HG02943 (cell line): ENCODE measurements around the gene GTPBP8.
"Not testable (repeated sequence)": the region's sequence is repeated elsewhere in the genome, so short reads cannot be mapped to it uniquely, and the experiment has no call there.

ENCODE experiments used
- ATAC-seq: cut with Tn5 transposase; IDR thresholded peaks from one replicate; pipeline ENCODE4 v1.9.1; 2021; ENCODE audit warnings: mild to moderate bottlenecking, low read depth, moderate library complexity; ENCODE audit not compliant: unreplicated experiment

Gene GTPBP8

DNA sequence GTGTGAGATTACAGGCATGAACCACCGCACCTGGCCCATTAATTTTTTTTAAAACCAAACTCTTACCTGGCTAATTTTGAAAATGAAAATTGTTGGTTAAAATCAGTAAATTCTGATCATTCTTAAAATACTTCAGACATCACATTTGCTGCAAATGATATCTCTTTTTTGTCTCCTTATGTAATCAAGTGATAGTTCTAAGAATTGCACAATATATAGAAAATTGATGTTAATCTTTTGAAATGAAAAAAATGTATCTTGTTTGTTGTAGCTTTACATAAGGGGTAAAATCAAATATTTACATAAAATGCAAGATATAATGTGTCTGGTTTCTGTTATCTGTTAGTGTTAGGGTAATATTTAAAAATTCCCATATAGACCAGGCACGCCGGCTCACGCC, 5.0 kb downstream of the GTPBP8 start:
- ATAC-seq: no peak

DNA sequence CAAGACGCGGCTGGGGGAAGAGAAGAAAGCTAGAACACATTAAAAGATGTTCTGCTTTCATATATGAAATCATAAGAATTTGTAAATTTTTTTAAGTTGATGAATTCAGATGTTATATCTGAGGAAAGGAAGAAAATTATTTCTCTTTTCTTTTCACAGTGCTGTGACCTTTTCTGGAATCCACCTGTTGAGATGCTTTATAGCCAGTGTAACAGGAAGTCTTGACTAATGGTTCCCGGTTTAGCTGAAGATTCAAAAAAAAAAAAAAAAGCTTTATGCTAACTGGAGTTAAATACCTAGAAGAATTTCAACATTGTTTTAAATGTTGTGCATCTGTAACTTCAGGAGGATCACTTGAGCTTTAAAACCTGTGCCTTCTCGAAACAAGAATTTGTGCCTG, 9.9 kb downstream of the GTPBP8 start:
- no peak for ATAC-seq

DNA sequence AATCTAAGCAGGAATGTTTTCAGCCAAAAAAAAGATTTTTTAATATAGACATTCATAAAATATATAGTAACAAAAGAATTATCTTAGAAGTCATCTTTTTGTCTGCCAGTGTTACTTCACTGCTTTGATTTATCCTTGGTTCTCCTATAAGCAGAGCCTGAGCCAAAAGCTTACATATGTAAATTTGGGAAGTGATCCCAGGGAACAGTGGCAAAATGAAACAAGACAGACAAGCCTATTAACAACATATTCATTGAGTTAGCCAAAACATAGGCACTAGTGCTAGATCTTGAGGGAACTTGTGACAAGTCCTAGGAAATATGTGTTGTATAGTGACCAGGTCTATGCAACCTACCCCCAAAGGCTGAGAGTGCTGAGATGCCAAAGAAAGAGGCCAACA, 11.3 kb downstream of the GTPBP8 start:
- ATAC-seq: no peak

DNA sequence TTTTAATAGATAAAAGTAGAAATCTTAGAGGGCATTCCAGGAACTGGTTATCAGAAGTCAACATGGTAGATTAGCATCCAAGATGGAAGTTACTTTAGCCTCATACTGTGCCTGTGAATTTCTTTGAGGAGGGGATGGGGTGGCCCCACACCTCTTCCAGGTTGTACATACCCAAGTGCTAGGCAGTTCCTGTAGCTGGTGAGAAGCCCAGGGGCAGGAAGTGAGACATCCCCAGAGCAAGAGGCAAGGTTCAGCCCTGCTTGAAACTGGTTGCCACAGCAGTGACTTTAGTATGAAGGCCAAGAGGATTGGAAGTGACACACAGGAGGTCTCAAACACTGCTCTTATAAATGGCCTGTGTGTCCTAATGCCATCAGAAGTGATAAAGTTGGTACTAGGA, 11.9 kb downstream of the GTPBP8 start:
- no peak for ATAC-seq

DNA sequence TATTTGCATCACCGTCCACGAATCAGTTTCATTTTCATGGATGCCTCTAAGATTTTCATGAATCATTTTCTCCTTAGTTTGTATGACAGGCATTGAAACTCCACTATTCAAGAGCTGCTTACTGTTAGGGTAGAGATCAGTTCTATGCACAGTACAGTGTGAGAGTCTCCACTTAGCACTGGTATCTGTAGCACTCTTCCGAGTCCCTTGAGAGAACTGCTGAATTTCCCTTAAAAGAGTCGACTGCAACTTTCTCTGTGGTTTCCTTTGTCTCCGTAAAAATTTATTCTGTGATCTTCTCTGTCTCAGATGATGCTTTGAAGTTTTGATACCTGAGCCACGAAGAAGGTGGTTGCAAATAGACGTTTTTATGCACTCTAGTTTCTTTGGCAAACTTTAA, 14.8 kb downstream of the GTPBP8 start:
- ATAC-seq: no peak

DNA sequence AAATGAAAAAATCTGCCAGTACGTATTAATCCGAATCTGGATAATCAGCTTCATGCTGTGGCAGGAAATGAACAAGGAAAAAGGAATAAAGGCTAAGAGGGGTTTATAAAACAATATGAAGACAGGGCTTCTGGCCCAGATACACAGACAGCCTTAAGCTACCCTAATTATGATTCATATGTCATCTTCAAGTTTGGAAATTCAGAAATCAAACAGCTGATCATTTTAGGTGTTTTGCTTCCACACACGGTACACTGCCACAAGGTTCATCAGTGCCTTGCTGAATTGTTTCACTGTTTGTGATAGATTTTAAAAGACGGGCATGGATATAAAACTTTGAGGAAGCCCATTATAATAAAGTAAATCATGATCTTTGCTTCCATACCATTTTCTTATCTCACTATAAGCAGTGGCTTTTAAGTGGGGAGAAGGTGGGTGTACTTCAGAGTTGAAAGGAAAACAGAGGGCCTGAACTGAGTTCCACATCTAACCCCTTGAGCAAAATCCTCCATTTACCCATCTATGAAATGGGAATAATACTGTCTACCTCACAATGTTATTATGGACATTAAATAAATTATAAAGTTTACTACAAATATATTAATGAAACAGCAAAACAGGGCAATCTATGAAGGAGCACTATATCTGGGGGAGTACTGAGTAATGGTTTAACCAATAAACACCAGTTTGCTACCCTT, 15.7 kb downstream of the GTPBP8 start:
- ATAC-seq: no peak

DNA sequence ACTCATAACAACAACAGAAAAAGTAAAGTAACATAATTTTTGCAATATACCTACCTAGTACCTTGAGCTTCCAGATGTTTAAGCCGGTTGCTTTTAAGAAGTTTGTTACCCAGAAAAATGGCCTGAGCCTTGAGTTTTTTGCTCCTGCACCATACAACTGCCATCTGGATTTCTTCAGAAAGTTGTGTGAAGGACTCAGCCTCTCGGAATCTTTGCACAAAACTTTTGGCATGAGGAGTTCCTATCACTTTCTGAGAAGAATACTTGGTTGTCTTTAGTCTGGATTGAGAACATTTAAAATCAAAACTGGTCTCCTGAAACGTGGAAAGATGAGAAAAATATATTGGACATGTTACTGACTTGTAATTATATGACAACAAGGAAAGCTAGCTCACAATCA, 17.3 kb downstream of the GTPBP8 start:
- no peak for ATAC-seq

DNA sequence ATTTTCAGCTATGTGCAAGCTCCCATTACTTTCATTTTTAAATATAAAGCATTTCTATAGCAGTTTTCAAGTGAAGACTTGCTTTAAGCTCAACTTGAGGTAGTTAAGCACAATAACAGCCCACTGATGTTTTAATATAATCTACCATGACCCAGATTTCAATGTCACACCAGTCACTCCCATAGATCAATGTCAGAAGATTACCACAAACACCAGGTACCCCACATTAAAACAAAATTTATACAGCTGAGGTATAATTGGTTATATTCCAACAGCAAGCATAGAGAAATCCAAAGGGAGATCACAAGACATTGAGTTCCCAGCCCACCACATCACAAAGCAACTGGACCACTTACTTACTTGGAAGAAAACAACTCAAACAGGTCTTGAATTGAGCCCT, 22.8 kb downstream of the GTPBP8 start:
- no peak for ATAC-seq

DNA sequence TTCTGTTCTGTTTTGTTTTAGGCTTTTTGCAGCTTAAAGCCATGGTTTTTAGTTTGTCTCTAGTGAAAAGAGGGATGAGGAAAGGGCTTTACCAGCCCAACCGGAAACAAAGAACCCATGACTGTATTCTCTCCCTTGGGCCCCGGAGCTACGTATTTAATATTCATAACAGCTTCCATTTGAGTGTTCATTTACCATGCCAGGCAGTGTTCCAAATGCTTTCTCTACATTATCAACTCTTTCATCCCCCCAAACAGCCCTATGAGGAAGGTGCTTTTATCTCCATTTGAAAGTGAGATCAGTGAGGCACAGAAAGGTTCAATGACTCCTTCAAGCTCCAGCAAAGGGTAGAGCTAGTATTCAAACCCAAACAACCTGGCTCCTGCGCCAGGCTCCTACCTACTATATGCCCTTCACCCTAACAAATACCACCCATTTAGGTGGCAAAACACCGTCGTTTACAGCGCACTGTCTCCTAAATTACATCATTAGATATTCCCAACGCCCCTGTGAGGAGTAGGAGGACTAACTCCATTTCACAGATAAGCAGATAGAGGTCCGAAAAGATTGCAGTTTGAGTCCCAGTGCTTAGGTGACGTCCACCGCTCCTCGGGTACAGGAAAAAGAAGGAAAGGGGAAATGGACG, 27.9 kb downstream of the GTPBP8 start:
- no peak for ATAC-seq

DNA sequence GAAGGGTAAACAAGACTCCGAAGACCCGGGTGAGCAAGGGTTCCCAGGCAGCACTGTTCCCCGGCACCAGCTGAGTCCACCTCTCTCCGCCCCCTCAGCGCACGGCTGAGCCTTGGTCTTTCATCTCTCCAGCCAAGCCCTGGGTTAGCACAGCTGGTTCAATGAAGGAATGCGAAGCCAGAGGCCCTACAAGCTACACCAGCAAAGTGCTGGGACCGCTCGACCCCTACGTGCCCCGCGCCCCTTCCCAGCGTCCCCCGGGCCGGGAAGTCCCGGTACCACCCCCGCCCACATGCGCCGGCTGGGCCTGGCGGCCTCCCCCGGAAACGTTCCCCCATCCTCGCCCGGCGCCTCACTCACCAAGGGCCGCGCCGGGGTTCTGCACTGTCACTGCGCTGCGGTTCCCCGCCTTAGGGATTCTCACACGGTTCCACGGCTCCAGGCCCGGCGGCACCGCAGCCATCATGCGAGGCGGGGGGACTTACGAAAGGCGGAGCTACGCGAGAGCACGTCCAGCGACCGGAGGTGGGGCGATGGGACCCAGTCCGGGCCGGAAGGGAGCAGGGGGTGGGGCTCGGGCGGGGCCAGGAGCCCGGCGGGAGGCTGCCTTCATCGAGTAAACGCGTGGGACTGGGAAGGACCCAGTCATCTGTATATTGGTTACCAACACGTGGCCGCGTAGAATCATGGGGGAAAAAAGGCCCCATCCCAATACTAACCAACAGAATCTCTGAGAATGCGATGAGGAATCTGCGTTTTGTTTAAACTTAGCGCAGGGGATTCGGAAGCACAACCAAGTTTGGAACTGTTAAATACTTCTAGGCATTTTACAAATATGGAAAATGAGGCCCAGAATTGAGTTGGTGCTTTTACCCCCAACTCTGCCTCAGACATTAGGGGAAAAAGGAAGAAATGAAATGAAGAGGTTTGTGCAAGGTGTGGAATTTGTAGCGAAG, 28.7 kb downstream of the GTPBP8 start:
- peak; percentile 92 for ATAC-seq

DNA sequence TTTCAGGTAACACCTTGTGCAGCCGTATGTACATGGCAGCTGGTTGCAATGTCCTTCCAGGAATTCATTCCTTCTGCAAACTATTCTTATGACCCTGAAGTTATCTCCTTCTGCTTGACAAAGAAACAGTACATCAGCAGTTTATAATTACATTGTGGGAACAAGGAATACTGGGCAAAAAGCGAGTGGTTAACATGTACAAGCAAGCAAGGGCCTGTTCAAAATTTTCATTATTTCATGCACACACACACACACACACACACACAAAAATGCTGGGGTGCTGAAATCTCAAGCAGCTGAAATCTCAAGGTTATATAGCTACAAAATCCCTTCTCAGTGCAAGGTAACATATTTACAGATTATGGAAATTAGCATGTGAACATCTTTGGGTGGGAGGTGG, 30.7 kb downstream of the GTPBP8 start:
- ATAC-seq: no peak

DNA sequence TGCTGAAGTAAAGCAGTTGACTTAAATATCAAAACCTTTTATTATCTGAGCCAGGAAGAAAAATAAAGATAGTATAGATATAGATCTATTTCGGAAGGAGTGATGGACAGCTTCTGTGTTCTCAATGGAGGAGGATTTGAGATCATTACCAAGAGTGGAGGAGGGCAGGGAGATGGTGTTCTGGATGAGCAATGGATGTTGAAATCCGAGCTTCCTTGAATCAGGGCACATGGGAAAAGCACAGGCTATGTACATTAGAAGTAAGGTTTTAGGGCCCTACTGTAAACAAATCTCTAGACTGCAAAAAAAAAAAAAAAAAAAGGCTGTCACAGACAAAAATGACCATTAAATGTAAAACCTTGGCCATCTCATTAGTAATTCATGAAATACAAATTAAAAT, 43.2 kb downstream of the GTPBP8 start:
- ATAC-seq: no peak

DNA sequence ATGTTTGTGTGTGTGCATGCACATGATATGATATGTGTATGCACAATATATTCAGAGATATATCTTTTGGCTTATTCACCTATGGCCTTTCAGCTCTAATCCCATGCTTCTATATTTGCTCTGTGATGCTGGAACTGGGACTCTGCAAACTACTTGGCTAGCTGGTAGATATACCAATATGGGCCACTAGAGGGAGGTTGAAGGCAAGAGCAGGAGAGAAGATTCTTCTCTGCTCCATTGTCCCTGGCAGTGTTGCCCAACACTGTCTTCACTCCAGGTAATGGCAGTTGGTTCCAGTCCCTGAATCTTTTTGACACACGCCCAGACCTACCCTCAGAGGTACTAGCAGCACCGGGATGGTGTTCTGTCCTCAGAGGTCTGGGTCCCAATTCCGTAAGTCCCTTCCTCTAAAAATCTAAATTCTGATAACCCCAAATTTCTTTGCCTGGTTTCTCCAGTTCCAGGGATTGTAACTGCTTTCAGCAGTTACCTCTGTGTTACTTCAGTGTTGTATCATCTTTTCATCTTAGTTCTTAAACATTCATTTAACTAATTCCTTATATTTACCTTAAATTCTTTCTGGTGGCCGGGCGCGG, 44.7 kb downstream of the GTPBP8 start:
- no peak for ATAC-seq

DNA sequence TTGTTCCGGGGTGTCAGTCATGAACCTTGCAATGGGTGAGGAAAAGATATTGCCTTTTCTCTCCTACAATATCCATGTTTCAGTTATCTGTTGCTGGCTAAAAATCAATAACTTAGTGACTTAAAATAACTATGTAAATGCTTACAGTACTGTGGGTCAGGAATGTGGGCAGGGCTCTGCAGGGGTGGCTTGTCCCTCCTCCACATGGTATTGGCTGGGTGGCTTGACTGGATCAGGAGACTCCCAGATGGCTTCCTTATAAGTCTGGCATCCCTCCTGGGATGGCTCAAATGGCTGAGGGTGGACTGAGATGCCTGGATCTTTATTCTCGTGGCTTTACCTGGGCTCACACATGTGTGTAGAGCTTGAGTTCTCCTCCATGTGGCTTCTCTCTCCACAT, 47.5 kb downstream of the GTPBP8 start:
- no peak for ATAC-seq

DNA sequence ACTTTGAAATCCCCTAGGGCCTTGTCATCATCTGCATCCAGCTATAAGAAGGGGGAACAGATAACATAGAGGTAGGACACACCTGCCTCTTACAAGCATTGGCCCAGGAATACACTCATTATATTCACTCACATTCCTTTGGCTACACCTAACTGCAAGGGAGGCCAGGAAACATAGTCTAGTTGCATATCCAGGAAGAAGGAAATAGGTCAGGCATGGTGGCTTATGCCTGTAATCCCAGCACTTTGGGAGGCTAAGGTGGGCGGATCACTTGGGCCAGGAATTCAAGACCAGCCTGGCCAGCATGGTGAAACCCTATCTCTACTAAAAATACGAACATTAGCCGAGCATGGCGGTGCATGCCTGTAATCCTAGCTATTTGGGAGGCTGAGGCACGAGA, 48.8 kb downstream of the GTPBP8 start:
- ATAC-seq: no peak

DNA sequence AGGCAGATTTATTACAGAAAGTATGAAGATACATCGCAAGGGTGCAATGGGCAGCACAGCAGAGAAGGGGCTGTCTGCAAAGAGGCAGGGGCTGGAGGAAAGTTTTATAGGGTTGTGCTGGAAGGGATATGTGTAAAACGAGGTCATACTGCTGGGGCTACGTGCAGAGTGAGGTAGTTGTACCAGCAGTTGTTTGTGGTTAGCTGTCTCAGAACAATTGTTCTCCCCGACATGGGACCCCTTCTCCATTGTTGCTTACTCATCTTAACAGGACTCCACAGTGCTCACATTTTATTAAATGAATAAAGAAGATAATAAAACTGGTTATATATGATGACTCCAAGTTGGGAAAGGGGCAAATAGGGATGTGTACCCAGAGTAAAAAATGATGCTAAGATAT, 49.4 kb downstream of the GTPBP8 start:
- no peak for ATAC-seq

DNA sequence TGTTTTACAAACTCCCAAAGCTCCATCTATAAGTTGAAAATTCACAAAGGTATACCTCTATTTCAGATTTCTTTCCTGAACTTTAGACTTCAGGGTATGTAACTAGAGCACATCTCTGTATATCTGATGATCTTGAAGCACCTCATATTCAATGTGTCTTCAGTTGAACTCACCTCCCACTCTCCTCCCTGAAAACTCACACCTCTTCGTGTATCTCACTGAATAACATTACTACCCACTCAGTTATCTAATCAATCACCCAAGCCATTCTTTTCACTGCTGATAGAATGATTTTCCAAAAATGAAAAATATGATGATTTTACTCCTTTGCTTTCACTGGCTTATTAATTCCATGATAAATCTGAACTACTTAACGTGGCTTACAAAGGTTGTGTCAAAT, 52.9 kb downstream of the GTPBP8 start:
- no peak for ATAC-seq

DNA sequence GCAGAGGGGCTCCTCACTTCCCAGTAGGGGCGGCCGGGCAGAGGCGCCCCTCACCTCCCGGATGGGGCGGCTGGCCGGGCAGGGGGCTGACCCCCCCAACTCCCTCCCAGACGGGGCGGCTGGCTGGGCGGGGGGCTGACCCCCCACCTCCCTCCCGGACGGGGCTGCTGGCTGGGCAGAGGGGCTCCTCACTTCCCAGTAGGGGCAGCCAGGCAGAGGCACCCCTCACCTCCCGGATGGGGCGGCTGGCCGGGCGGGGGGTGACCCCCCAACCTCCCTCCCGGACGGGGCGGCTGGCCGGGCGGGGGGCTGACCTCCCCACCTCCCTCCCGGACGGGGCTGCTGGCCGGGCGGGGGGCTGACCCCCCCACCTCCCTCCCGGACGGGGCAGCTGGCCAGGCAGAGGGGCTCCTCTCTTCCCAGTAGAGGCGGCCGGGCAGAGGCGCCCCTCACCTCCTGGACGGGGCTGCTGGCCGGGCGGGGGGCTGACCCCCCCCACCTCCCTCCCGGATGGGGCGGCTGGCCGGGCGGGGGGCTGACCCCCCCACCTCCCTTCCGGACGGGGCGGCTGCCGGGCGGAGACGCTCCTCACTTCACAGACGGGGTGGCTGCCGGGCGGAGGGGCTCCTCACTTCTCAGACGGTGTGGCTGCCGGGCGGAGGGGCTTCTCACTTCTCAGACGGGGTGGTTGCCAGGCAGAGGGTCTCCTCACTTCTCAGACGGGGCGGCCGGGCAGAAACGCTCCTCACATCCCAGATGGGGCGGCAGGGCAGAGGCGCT, 55.6 kb downstream of the GTPBP8 start:
- ATAC-seq: not testable (repeated sequence)

DNA sequence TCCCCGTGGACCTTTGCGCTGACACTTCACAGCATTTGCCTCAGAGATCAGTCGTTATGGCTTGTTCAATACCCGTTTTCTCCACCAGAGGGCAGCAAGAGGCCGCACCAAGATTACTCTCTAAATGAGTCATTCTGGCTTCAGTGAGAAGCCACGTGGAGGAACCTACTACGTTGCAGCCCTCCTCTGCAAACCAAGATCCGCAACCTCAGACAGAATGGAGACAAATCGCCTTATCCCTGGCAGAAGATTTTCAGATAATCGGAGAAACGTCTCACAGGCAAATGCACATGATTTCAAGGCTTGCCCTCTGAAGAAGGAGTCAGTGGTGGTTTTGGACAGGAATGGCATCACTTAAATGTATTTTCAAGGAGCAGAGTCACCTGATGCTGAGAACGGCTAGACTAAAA, 60.5 kb downstream of the GTPBP8 start:
- ATAC-seq: peak; percentile 89
